BJ (cell line): ENCODE measurements around the gene CEBPE. TPM values are rescaled to one million over a fixed set of nuclear protein-coding genes. Genes with fewer than 3 reads are reported as not detected.

Experiments
- CTCF ChIA-PET: fragments of 350-600 bp; formaldehyde crosslinking; extraction: SDS; loops from one replicate; lab custom pipeline; 2021; ENCODE audit warnings: antibody characterized with exemption, inconsistent platforms; lab: Yijun Ruan, JAX
- POLR2A ChIA-PET: fragments of 300-600 bp; sonication (Branson Sonifier 250); formaldehyde crosslinking; extraction: SDS; loops from one replicate; lab custom pipeline; 2021; ENCODE audit warnings: antibody characterized with exemption; lab: Charles Lee
- DNase-seq: peaks from one replicate; pipeline ENCODE4 v3.0.0-alpha.2; 2011; ENCODE audit warnings: low read depth
- H3K27me3 ChIP-seq: 2 replicates; pipeline ENCODE4 v1.6.0; 2011; ENCODE audit warnings: low read length; ENCODE audit not compliant: control insufficient read depth, insufficient read depth
- H3K36me3 ChIP-seq: 2 replicates; pipeline ENCODE4 v1.5.1; 2011; ENCODE audit warnings: low read length; ENCODE audit not compliant: control insufficient read depth, insufficient read depth
- H3K4me3 ChIP-seq: 2 replicates; pipeline ENCODE4 v1.5.1; 2011; ENCODE audit warnings: low read depth, mild to moderate bottlenecking, control low read depth, low read length
- polyA plus RNA-seq: library from polyadenylated mRNA; depleted of rRNA; stranded (reverse); fragments of >200 nt; gene quantifications from 2 replicates; pipeline ENCODE4 v1.2.3, GENCODE V29; 2011
- TF ChIP-seq, protein P1 (sequence below): IDR thresholded peaks from 2 replicates; pipeline ENCODE4 v1.5.1; 2011; ENCODE audit warnings: low read depth, mild to moderate bottlenecking, control low read depth, inconsistent platforms, low read length, moderate library complexity; ENCODE audit not compliant: insufficient read depth

The CEBPE gene
- polyA plus RNA-seq, 1 experiment, result not detected

DNA sequence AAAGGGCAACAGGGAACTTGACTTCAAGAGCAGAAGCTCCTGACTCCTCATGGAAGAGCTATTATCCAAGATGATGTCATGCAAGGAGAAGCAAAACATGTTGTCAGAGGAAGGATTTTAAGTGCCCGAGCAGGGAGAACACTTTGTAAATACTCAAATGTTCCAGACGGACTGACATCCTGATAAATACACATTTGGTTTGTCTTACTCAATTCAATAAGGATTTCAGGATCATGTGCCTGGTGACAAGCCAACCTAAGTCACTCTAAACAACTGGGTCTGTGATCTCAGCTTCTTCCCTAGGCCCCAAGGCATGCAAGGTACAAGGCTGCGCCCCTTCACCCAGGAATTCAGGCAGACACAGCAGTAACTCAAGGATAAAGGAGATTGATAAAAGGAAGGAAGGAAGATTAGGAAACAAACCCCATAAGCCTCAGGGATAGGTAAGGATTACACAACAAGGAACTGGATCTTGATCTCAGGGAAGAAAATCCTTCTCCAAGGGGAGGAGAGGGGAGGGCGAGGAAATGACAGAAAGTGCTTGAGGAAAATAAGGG is 26.8 kb upstream of the CEBPE start:
- no peaks in the 10 kb centered on the region for H3K36me3 ChIP-seq
- no peak overlapping the region for H3K4me3 ChIP-seq
- no peaks in the 10 kb centered on the region for H3K27me3 ChIP-seq
- DNase-seq, result no peak
- TF ChIP-seq, protein P1, sequence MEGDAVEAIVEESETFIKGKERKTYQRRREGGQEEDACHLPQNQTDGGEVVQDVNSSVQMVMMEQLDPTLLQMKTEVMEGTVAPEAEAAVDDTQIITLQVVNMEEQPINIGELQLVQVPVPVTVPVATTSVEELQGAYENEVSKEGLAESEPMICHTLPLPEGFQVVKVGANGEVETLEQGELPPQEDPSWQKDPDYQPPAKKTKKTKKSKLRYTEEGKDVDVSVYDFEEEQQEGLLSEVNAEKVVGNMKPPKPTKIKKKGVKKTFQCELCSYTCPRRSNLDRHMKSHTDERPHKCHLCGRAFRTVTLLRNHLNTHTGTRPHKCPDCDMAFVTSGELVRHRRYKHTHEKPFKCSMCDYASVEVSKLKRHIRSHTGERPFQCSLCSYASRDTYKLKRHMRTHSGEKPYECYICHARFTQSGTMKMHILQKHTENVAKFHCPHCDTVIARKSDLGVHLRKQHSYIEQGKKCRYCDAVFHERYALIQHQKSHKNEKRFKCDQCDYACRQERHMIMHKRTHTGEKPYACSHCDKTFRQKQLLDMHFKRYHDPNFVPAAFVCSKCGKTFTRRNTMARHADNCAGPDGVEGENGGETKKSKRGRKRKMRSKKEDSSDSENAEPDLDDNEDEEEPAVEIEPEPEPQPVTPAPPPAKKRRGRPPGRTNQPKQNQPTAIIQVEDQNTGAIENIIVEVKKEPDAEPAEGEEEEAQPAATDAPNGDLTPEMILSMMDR, result no peak
- ChIA-PET CTCF (interaction anchor here (1.0 to 4.0 kb wide), 3 partner anchors 14 to 41 kb away, joined by 3 to 20 read pairs (median 9); no protein-coding TSS in a partner anchor), POLR2A (no interaction called here)

DNA sequence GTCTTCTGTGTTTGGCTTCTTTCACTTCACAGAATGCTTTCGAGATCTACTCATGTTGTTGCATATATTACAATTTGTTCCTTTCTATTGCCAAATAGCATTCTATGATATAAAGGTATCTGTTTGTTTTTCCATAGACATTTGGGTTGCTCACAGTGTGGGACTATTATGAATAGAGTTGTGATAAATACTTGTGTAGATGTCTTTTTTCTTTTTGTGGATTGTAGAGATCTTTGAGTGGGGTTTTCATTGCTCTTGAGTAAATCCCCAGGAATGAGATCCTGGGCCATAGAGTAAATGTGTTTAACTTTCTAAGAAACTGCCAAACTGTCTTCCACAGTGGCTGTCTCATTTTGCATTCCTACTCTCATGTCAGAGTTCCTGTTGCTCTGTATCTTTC is 24.9 kb upstream of the CEBPE start:
- CTCF ChIA-PET, result interaction anchor here (0.8 to 4.2 kb wide), 4 partner anchors 11 to 34 kb away, joined by 3 to 20 read pairs (median 12); no protein-coding TSS in a partner anchor
- DNase-seq, result no peak
- TF ChIP-seq, protein P1, result no peak
- H3K36me3 ChIP-seq, result no peaks in the 10 kb centered on the region
- H3K4me3 ChIP-seq, result no peak overlapping the region
- H3K27me3 ChIP-seq, result no peaks in the 10 kb centered on the region
- POLR2A ChIA-PET, result no interaction called here

DNA sequence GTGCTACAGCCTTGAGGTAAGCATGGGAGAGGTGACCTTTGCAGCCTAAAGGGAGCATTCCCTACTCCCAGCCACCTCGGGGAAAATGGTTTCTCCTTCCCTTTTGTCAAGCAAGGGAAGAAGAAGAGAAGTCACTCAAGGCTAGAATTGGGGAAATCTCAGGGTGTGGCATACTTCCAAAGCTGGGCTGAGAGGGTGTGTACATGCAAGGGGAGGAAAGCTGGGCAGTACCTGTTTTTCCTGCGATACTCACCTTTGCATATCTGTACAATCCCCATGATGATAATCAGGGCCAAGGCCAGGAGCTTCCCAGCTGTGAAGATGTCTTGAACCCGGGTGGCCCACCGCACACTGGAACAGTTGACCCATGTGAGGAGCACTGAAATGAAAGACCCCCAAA is 23.8 kb upstream of the CEBPE start:
- DNase-seq, result no peak
- no peak overlapping the region for H3K4me3 ChIP-seq
- TF ChIP-seq, protein P1, result no peak
- CTCF ChIA-PET, result interaction anchor here (0.5 to 4.2 kb wide), 4 partner anchors 9 to 755 kb away, joined by 3 to 20 read pairs (median 3); no protein-coding TSS in a partner anchor
- POLR2A ChIA-PET, result no interaction called here
- H3K36me3 ChIP-seq, result no peaks in the 10 kb centered on the region
- no peaks in the 10 kb centered on the region for H3K27me3 ChIP-seq

DNA sequence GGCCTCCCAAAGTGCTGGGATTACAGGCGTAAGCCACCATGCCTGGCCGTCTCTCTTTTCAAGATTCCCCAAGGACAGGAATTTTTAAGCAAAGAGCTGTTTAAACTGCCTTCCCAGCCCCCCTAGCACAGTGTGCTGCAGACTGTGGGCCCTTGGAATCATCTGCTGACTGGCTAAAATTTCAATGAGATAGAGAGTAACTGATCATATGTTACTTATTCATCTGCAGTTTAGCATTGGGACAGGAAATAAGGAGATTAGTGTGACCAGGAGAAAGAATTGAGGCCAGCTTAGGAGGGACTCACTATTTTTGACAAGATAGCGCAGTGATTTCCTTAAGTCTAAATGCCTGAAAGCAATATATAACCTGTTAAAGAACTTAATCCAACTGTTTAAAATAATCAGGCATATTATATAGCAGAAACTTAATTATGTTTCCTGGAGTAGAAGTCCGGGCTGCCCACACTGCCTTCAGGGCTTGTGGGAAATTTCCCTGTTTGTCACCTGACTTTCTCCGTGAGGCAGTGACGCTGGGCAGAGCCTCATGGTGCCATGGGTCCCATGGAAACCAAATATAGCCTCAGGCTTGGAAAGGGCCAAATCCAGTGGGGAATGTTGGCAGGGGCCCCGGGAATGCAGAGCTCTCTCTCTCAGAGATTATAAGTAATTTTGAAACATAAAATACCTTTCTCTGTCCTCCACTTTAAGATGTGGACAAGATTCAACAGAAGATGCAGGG is 22.8 kb upstream of the CEBPE start:
- POLR2A ChIA-PET, result no interaction called here
- Histone ChIP-seq H3K27me3 (no peaks in the 10 kb centered on the region), H3K36me3 (no peaks in the 10 kb centered on the region), H3K4me3 (no peak overlapping the region)
- TF ChIP-seq, protein P1, result no peak
- DNase-seq, result no peak
- CTCF ChIA-PET, result interaction anchor here (0.9 to 4.2 kb wide), 5 partner anchors 10 to 48 kb away, joined by 3 to 20 read pairs (median 3); no protein-coding TSS in a partner anchor

DNA sequence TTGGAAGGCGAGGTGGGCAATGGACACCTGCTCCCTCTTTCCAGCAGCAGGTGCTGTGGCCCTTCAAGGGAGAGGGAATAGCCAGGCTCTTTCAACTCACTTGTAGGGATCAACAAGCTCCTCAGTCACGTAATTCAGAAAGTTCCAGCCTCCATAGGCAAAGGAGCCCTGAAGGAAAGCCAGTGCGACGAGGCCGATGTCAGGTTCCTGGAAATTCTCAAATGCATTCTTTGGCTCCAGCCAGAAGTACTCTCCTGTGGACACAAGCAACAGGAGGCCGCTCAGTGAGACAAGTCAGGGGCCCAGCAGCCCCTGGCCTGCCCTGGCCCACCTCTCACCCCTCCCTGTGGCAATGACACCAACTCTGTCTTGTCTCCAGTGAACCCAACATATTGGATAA is 21.3 kb upstream of the CEBPE start:
- no peak for DNase-seq
- CTCF ChIA-PET, result interaction anchor here (4.2 kb wide), 1 partner anchor 19 kb away, joined by 20 read pairs; no protein-coding TSS in a partner anchor

More for the DNA sequence above, 21.3 kb upstream of the CEBPE start:
- Histone ChIP-seq H3K36me3 (no peaks in the 10 kb centered on the region; the same call in 1 of the 2 replicates), H3K4me3 (no peak overlapping the region), H3K27me3 (no peaks in the 10 kb centered on the region)
- TF ChIP-seq, protein P1, result no peak
- POLR2A ChIA-PET, result no interaction called here
